CD4-positive, alpha-beta T cell treated with Interleukin-2 at 100 ng/mL for 4 hours (primary cell): ENCODE results near the gene CNOT8.
"Not testable (repeated sequence)": the region's sequence is repeated elsewhere in the genome, so short reads cannot be mapped to it uniquely, and the experiment has no call there.

Source experiments
- DNase-seq: peaks from one replicate; pipeline ENCODE4 v3.0.0-alpha.2; 2020; ENCODE audit warnings: low spot score

CNOT8 gene

GRCh38 chr5:154865466-154866184, 7.2 kb downstream of the CNOT8 start:
- DNase-seq, result no peak

- no peak for DNase-seq
Observed at GRCh38 chr5:154866841-154867240, 8.4 kb downstream of the CNOT8 start.

GRCh38 chr5:154868702-154869101, 10.3 kb downstream of the CNOT8 start:
- no peak for DNase-seq

DNA sequence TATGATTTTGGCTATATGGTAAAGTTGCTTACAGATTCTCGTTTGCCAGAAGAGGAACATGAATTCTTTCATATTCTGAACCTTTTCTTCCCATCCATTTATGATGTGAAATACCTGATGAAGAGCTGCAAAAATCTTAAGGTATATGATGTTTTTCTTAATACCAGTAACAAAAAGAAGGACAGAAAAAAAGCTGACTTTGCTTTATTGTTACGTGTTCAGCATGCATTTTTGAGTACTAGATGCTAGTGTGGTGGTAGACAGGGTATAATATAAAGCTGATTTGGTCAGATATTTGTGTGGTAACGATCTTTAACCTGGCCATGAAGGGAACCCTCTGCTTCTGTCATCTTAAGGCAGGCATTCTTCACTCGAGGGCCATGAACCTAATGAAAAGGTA, 13.3 kb downstream of the CNOT8 start:
- DNase-seq, result no peak

- DNase-seq, result no peak
Observed at GRCh38 chr5:154873791-154874331, 15.4 kb downstream of the CNOT8 start.

GRCh38 chr5:154878642-154879335, 20.4 kb downstream of the CNOT8 start:
- DNase-seq, result no peak

DNA sequence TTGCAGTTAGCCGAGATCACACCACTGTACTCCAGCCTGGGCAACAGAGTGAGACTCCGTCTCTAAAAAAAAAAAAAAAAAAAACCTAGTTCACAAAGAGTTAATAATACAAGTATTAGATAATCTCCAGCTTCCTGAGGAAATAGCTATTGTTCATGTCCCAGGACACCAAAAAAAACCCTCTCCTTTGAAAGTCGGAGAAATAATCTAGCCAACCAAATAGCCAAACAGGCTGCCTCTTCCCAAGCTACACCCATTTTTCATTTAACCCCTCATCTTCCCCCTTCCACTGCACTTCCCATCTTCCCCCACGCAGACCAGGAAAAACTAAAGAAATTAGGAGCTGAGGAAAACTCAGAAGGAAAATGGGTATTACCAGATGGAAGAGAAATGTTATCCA, 23.6 kb downstream of the CNOT8 start:
- DNase-seq, result no peak

DNA sequence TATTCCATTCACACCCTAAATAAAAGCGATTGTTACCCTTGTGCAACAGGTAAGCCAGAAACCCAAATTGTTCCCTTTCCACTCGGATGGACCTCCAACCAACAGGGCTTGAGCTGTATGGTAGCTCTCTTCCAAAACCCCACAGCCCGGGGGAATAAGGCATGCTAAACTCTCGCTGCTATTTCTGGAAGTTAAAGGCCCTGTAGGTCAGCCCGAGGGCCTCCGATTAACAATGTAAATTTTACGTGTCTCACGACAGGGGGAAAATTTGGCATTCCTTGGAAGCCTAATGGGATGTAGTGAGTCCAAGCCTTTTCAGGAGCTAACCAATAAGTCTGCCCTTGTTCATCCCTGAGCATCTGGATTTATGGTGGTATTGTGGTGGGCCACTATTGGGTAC, 26.0 kb downstream of the CNOT8 start:
- no peak for DNase-seq

- no peak for DNase-seq
Observed at GRCh38 chr5:154885439-154885838, 27.0 kb downstream of the CNOT8 start.

DNA sequence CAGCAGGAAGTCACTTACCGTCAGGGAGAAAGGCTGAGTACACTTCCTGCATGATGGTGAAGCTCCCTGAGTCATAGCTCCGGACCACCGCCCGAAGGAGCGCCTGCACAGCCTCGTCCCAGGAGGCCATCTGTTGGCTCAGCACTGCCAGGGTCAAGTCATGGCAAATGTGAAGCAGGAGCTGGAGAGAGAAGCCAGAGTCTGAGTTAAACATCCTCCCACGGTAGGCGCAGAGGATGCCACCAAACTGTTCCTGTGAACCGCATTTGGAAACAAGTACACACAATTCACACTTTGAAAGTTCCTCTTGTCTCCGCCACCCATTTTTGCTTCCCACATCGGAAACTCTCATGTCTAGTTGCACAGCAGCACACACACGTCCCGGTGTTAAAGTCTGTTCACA, 33.9 kb downstream of the CNOT8 start:
- no peak for DNase-seq

- no peak for DNase-seq
Observed at GRCh38 chr5:154893381-154893780, 35.0 kb downstream of the CNOT8 start.

- no peak for DNase-seq
Observed at GRCh38 chr5:154895606-154896561, 37.5 kb downstream of the CNOT8 start.

GRCh38 chr5:154896562-154897165, 38.2 kb downstream of the CNOT8 start:
- DNase-seq, result no peak

DNA sequence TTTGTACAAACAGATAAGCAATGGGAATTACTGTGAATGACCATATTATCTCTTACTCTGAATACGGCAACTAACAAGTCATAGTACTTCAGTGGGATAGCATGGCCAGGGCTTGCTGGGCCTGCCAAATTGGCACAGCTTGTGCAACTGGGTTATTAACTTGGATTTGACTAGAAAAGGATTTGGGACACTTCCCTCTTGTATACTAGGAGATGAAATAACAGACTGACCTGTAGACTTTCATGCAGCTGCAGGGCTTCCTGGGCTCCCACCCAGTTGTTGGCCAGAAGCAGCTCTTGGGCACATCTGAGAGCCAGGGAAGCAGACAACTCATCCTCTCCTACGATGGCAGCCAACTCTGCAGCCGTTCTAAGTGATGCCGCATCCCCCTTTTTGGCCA, 39.8 kb downstream of the CNOT8 start:
- no peak for DNase-seq

GRCh38 chr5:154899151-154899816, 40.9 kb downstream of the CNOT8 start:
- DNase-seq, result no peak

DNA sequence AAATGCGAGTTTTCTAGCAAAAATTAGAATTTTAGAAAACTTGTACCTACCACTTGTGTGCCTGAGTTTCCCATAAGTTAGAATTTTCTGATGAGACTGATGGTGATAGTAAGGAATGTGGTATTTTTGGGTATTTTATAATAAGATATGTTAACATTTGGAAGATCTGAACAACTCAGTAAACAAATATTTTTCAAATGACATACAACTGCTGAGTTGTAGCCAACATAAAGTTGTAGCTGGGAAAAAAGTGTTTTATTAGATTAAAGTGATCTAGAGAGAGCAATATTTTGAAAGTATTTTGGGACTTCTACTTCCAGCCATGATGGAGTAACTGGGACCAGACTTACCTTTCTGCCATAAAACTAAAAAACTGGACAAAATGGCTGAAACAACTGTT, 41.6 kb downstream of the CNOT8 start:
- DNase-seq, result no peak

- DNase-seq, result no peak
Observed at GRCh38 chr5:154901276-154901675, 42.8 kb downstream of the CNOT8 start.

DNA sequence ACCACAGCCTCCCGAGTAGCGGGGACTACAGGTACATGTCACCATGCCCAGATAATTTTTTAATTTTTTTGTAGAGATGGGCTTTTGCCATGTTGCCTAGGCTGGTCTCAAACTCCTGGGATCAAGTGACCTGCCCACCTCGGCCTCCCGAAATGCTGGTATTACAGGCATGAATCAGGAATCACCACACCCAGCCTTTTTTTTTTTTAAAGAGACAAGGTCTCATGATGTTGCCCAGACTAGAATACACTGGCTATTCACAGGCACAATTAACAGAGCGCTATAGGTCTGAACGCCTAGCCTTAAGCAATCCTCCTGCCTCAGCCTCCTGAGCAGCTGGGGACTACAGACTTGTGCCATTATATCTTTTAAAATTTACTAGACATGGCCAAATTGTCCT, 43.5 kb downstream of the CNOT8 start:
- no peak for DNase-seq

DNA sequence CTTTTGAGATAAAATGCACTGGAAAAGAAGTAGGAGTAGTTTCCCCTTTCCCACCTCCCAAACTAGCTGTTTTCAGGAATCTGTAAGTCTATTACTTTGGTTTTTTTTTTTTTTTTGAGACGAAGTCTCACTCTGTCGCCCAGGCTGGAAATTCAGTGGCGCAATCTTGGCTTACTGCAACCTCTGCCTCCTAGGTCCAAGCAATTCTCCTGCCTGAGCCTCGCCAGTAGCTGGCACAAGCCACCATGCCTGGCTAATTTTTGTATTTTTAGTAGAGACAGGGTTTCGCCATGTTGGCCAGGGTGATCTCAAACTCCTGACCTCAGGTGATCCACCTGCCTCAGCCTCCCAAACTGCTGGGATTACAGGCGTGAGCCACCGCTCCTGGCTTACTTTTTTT, 47.2 kb downstream of the CNOT8 start:
- not testable (repeated sequence) for DNase-seq

- DNase-seq, result no peak
Observed at GRCh38 chr5:154916874-154917273, 58.4 kb downstream of the CNOT8 start.

DNA sequence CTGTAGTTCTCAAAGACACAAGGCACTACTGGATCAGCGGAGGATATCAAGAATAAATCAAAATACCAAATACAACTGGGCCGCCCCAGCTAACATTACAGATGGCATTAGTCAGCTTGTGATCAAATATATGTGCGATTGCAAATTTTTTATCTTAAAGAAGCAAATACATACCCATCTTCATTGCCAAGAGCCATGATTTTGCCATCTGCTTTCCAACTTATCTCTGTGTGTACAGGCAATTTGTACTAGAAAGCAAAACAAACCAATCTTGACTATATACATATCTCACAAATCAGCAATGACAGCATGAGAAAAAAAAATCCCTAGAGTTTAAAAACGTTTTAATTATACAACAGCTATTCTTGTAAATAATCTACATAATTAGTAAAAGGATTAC, 59.3 kb downstream of the CNOT8 start:
- DNase-seq, result no peak
